ENCODE results near the gene CLASP1. TPM values are rescaled to one million over a fixed set of nuclear protein-coding genes. Genes with fewer than 3 reads are reported as not detected.
"Not testable (repeated sequence)": the region's sequence is repeated elsewhere in the genome, so short reads cannot be mapped to it uniquely, and the experiment has no call there.

Gene CLASP1
- total RNA-seq, 1 experiment from 2014 or later: 49.2 TPM

DNA sequence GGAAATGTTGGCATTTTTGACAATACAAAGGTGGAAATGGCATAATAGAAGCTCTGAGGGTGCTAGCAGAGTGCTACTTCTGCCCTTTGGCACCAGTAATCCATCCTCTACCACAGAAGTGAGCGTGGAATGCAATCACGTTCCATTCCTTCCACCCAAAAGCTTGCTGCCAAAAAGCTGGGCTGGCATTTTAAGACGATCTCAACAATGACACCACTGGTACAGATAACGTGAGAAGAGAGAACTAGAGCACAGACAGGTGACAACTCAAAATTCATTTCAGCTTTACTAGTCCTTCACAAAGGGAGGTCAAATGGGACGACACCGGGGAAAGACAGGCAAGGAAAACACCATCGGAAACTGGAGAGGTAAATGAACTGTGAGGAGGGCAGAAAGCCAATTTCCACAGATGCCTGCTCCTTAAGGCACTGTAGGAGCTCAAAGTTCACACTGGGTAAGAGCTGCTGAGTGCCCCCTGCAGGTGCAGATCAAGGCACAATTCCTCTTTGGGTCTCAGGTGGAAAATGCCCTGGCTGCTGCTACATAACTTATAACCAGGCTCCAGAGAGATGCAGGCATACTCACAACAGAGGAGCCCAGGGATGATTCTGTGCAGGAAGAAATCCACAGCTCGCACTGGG, 169.3 kb downstream of the CLASP1 start:
- 0 out of 2 replicates have a peak, but pooled peaks have one; percentile 54 for ATAC-seq
- CTCF ChIA-PET: no interaction called here
- no peaks in the 10 kb centered on the region for H3K4me1 ChIP-seq (ENCODE audit: control insufficient read depth, insufficient read depth, low read length)

DNA sequence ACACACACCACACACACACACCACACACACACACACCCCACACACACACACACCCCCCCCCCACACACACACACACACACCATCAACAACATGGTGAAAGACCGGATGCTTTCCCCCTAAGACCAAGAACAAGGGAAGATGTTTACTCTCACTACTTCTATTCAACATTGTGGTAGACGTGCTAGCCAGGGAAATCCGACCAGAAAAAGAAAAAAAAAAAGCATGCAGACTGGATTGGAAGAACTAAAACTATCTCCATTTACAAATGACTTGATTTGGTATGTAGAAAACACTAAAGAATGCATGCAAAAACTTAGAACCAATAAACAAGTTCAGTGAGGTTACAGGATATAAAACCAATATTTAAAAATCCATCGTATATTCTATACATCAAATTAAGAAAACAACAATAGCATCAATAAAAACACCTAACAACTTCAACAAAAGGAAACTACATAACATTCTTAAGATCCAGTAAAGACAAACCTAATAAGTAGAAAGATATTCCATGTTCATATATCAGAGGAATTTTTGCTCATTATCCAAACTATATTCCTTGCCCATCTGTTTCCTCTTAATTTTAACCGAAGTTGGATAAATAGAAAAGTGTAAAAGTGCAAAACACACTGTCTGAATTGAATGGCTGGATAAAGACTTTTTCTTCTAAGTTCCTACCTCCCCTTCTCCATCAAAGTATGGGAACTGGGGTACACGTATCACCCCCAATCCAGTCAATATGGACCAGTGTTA, 170.1 kb downstream of the CLASP1 start:
- intact Hi-C loops (cut with micrococcal nuclease; ENCODE audit: unreplicated experiment): no loop called here
- ChIA-PET POLR2A (no interaction called here), CTCF (no interaction called here)
- Histone ChIP-seq H3K27ac (ENCODE audit: low read length) (no peak overlapping the region), H3K36me3 (ENCODE audit: control insufficient read depth, insufficient read depth, low read length) (no peaks in the 10 kb centered on the region; the same call in 1 of the 2 replicates), H3K27me3 (ENCODE audit: control insufficient read depth, insufficient read depth, low read length) (no peaks in the 10 kb centered on the region), H3K4me1 (ENCODE audit: control insufficient read depth, insufficient read depth, low read length) (no peaks in the 10 kb centered on the region), H3K4me3 (ENCODE audit: low read depth in 2 of 2, low read length in 2 of 2) (no peak overlapping the region), H3K9me3 (ENCODE audit: control insufficient read depth, insufficient read depth, low read depth, low read length) (no peaks in the 10 kb centered on the region)
- TF ChIP-seq TCF7L2 (IDR thresholded peaks at IDR 0.05; ENCODE audit: low read depth, low read length) (no peak), POLR2AphosphoS5 (IDR thresholded peaks at IDR 0.05; ENCODE audit: low read depth, low read length) (no peak), REST (IDR thresholded peaks at IDR 0.05; ENCODE audit: insufficient read depth in 1 of 2, low read depth in 2 of 2, low read length in 1 of 2) (no peak), SIN3A (IDR thresholded peaks at IDR 0.05; ENCODE audit: borderline replicate concordance, insufficient read depth, low read depth, low read length) (no peak), CTCF (IDR thresholded peaks at IDR 0.05) (no peak)
- no peak for ATAC-seq
- BruUV-seq (replicated peaks): no TSS peak
- in situ Hi-C loops (cut with HindIII; ENCODE audit: low pct_unique_long_range_greater_than_20kb, low sequenced_read_pairs): no loop called here
- no peak for DNase-seq (ENCODE audit: low read depth, low spot score)

More for the DNA sequence above, 169.3 kb downstream of the CLASP1 start:
- no peaks in the 10 kb centered on the region for H3K9me3 ChIP-seq (ENCODE audit: control insufficient read depth, insufficient read depth, low read depth, low read length)
- H3K27me3 ChIP-seq (ENCODE audit: control insufficient read depth, insufficient read depth, low read length): no peaks in the 10 kb centered on the region
- no peak for TF ChIP-seq REST (IDR thresholded peaks at IDR 0.05; ENCODE audit: insufficient read depth in 1 of 2, low read depth in 2 of 2, low read length in 1 of 2)
- TF ChIP-seq CTCF (IDR thresholded peaks at IDR 0.05): peak; percentile 53
- in situ Hi-C loops (cut with HindIII; ENCODE audit: low pct_unique_long_range_greater_than_20kb, low sequenced_read_pairs): no loop called here
- intact Hi-C loops (cut with micrococcal nuclease; ENCODE audit: unreplicated experiment): no loop called here
- H3K27ac ChIP-seq (ENCODE audit: low read length): no peak overlapping the region
- POLR2A ChIA-PET: no interaction called here
- no peak for DNase-seq (ENCODE audit: low read depth, low spot score)
- H3K36me3 ChIP-seq (ENCODE audit: control insufficient read depth, insufficient read depth, low read length): no peaks in the 10 kb centered on the region; the same call in 1 of the 2 replicates
- H3K4me3 ChIP-seq (ENCODE audit: low read depth in 2 of 2, low read length in 2 of 2): no peak overlapping the region
- BruUV-seq (replicated peaks): no TSS peak

- ATAC-seq; POLR2A ChIA-PET; H3K4me1 ChIP-seq (ENCODE audit: control insufficient read depth, insufficient read depth, low read length): not testable (repeated sequence)
Measured at GRCh38 chr2:121478358-121478995, 170.8 kb downstream of the CLASP1 start.

More at GRCh38 chr2:121478358-121478995, 170.8 kb downstream of the CLASP1 start:
- DNase-seq (ENCODE audit: low read depth, low spot score); intact Hi-C loops (cut with micrococcal nuclease; ENCODE audit: unreplicated experiment); CTCF ChIA-PET; H3K4me3 ChIP-seq (ENCODE audit: low read depth in 2 of 2, low read length in 2 of 2); H3K27me3 ChIP-seq (ENCODE audit: control insufficient read depth, insufficient read depth, low read length); in situ Hi-C loops (cut with HindIII; ENCODE audit: low pct_unique_long_range_greater_than_20kb, low sequenced_read_pairs); H3K27ac ChIP-seq (ENCODE audit: low read length); BruUV-seq (replicated peaks); H3K9me3 ChIP-seq (ENCODE audit: control insufficient read depth, insufficient read depth, low read depth, low read length); H3K36me3 ChIP-seq (ENCODE audit: control insufficient read depth, insufficient read depth, low read length): not testable (repeated sequence)
